EH (cell line): ENCODE results near the gene MMRN1.

Experiments used
- DNase-seq: peaks from one replicate; pipeline ENCODE4 v3.0.0-alpha.2; 2015; ENCODE audit warnings: low read depth

MMRN1 gene

DNA sequence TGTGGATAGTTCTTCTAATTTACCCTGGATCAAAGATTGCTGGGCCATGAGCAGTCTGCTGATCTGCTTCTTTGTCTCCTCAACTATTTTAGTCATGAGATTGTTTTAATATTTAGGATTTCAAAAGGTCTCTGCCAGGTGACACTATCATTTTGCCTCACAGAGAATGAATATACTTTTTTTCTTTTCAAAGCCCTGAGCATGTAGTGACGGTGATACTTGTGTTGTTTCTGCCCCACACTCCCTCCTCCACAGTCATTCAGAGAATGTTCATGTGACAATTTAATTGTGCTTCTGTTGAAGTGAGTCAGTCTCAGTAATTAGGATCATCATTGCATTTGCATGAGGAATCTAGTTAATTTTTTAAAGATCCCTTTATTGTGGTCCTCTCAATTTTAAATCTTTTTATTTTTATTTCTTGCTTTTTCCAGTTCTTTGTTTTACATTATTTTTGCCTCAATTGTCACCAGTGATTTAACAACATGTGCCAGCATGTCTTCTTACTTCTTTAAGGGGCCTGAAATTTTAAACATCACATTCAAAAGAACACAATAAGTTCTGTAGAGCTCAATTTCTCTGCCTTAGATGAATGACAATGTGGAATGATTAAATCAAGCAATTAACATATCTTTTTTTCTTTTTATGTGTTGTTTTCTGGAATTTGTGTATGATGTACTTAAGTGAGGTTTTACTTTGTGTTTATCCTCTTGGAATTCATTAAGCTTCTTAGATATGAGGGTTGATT lies 12.3 kb downstream of the MMRN1 start:
- DNase-seq, result no peak

DNA sequence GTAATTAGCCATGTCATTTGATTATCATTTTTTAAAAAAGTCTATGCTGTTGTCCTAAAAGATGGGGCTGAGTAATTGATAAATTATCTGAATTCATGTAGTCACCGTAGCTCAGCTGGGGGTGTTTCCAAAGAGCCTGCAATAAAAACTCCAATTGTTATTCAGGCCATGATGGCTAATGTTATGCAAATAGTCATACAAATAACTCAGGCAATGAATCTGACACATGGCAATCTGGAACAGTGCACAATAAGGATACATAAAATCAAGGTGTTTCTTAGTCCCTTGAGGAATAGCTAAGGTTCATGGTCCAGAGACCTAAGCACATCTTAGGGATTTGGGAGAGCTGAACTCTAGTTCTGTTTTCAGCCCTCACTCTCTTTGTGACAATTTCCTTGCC lies 15.2 kb downstream of the MMRN1 start:
- no peak for DNase-seq

DNA sequence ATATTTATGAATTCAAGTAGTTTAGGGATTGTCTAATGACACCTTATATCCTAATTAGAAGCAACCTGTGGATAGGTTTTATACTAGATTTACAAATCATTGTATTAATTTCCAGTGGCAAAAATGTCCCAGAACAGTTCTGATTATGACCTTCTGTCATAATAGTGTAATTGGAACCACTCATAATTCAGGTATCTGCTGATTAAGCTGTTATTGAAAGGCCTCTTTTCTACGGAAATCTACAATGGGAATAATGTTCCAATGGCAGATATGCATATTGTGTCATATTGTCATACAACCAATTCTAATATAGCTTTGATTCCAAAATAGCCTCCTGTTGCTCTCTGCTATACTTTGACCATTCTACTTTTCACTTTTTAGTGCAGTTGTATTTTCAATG lies 19.0 kb downstream of the MMRN1 start:
- no peak for DNase-seq

DNA sequence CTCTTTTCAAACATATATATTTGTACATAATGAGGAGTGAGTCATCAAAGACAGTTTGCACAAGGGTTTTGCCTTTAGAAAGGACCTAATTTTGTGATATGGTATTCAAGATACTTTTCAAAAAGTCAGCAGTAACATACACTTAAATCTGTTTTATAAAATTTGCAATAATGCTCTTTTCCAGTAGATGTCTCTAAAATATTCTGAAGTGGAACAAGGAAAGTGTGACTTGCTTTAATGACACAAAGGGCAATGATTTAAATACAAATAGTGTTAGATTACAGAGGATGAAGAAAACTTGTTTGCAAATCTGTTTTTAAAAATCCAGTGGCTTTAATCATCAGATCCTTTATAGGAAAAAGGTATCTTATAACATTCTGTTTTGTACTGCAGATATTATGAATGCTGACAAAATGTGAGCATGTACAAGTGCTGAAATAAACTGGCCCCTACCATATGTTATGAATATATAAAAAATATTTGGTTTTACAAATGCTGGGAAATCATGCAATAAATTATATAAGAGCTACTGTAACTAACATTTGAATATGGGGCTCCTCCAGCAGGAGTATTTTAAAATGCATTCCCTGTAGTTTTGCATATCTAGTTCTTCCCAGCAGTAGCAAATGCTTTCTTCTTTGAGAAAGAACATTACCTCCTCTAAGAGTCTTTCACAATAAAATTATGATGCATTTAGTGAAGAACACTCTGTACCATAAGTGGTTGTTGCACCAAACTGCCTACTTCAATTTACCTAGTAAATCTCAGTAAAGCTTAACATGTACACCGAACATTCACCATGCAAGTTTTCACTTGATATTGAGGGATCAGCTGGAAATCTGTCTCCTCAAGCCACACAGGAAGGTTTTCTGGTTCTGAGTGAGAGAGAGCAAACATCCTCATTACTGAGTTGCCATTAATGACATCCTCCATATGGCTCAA lies 20.2 kb downstream of the MMRN1 start:
- DNase-seq, result no peak

DNA sequence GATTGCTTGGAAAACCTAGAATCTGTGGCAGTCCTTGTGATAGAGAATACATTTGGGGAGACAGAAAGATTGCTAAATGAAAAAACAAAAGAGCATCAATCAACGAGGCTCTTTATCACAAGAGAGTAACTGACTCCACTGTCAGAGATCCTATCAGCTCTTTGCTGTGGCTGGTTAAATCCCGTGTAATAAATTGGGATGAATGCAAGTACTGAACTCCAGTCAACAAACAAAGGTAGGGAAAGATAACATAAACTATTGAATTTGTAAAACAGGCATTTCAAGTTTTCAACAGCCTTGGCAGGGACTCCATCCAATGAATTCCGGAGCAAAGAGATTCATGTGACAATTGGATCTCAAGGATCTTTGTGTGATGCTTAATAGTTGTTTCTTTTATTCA lies 21.3 kb downstream of the MMRN1 start:
- no peak for DNase-seq

DNA sequence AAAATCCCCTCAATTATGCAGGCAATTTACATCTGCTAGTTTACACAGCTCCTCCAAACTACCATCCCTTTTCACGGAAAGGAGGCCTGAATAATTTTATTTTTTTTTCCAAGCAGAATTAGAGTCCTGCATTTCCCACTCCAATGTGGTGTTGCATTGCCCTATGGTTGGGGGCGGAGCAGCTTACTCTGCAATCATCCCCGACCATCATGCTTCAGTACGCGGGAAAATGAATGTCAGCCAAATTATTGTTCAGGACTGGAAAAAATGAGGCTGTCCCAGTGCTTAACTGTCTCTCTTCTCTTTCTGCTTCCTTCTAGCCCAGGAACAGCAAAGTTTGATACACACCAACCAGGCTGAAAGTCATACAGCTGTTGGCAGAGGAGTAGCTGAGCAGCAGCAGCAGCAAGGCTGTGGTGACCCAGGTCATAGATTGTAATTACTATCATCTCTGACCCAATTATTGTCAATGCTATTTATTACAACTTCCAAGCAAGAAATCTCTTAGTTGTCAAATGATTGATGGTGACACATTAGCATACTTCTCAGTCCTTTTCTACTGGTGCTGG lies 28.3 kb downstream of the MMRN1 start:
- DNase-seq, result no peak

DNA sequence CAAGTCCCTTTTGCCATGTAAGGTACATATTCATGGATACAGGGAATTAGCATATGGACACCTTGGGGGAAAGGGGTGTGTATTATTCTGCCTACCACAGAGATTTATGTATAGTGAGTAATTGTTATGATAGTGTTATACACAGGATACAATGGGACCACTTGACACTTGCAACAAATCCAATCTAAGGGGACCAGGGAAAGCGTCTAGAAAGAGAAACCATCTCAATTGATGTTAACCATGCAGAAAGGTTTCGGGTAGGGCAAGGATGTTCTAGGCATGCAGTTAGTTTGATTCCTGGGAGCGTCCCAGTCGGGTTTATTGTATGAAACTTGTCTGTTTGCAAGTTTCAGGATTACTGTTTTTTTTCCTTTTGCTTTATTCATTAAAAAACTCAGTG lies 34.2 kb downstream of the MMRN1 start:
- no peak for DNase-seq

DNA sequence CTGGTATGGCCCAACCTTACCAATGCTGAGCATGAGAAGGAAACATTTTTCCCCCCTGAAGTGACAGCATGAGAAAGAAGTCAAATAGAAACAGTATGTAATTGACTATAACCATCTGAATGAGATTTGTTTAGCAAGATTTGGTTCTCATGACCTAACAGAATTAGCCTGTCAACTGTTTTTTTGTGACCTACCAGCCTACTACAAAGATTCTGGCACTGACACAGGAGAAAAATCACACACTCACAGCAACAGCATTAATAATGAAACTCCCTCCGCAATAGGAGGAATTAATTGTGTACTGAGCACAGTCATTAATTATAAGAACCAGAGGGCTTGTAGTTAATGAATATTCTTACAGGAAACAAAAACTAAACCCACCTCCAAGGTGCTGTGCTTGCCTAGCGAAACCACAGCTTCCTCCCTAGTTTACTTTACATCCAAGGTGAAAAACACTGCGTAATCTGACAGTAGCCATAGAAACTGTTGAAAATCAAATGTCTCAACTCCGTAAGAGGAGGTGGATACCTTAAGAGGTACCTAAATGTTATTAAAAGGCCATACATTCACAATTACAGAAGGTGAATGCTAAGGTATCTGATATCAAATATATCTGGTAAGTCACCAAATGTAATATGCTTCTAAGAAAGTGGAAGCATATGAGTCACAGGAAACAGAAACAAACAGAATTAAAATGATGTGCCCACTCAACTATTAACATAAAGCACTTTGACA lies 34.9 kb downstream of the MMRN1 start:
- no peak for DNase-seq

DNA sequence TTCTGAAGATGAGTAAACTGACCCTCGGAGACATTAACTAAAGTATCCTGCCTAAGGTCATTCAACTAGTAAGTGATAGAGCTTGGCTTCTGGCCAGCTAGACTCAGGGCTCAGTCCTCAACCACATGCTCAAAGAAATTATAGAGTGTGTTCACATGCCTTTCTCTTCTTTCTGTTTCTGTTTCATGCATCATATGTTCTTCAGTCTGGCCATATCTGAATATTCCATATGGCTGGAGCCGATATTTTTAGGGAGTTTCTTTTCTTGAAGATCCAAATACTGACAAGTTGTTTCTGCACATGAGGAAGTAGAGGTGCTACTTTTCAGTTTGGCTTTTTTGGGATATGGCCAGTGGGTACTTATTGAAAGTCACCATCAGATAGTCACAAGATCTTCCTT lies 44.9 kb downstream of the MMRN1 start:
- DNase-seq, result no peak

DNA sequence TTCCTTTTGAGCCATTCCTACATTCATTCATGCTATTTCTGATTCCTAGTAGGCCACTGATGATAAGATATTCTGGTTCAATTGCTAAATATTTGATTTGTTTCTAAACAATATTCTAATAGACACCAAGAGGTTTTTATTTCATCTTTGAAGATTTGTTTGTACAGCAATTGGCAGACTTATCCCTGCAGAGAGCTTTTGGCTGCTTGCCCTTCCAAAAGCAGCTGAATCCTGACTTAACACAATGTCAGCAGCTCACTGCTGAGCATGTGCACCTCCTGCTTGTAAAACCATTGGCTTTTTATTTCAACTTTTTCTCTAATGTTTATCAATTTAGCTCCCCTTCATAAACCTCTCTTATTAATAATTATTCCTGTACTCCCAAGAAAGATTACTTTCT lies 45.3 kb downstream of the MMRN1 start:
- DNase-seq, result no peak

DNA sequence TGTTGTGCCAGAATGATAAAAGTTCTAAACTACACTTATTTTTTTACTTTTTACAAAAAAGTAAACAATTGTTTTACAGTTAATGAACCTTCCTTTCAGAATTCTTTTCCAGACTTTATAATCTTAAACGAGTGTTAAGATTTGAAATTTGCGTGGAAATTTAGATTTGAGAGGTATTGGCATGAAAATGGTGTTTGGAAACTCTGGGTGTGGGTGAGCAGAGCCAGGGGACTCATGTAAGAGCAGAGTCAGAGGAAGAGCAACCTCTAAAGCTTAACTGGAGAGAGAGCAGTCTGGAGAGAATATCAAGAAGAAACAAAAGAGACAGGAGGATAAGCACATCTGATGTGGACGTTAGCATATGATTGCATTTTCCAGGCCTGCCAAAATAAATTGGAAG lies 48.2 kb downstream of the MMRN1 start:
- no peak for DNase-seq

DNA sequence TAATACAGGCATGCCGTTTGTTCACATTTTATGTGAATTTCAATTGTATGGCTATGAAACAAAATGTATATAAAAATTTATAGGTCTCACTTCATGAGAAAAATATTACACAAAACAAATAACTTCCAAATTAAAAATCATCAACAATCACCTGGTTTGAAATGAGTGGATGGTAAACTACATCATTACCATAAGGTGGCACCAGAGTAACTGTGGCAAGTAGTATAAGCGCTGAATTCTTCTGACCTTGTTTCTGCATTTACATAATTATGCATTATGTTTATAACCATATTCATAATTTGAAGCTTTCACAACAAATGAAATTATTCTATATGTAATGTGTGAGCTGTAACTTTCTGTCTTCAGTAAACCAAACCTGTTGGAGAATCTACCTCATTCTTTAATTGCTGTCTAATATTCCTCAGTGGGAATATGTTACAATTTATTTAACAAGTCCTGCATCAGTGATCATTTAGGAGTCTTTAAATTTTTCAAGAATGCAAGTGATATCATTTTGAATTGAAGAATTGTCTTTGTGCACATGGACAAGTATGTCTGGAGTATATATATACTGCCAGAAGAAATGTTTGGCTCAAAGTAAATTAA lies 55.2 kb downstream of the MMRN1 start:
- DNase-seq, result no peak

DNA sequence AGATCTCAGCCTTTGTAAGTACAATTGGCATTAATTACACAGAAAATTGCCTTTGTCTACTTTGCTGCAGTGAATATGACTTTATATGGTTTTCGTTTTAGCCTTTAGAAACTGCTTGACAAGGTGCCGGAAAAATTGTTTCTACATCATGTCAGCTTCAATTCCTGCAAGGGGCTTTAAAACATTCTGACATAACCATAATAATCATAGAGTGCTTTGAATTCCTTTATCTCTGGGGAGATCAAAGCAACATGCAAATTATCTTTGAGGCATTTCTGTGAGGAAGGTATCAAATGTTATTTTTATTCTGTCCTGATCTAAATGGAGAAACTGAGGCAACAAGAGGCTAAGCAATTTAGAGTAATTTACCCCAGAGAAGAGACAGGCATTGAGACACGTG lies 57.8 kb downstream of the MMRN1 start:
- DNase-seq, result no peak

DNA sequence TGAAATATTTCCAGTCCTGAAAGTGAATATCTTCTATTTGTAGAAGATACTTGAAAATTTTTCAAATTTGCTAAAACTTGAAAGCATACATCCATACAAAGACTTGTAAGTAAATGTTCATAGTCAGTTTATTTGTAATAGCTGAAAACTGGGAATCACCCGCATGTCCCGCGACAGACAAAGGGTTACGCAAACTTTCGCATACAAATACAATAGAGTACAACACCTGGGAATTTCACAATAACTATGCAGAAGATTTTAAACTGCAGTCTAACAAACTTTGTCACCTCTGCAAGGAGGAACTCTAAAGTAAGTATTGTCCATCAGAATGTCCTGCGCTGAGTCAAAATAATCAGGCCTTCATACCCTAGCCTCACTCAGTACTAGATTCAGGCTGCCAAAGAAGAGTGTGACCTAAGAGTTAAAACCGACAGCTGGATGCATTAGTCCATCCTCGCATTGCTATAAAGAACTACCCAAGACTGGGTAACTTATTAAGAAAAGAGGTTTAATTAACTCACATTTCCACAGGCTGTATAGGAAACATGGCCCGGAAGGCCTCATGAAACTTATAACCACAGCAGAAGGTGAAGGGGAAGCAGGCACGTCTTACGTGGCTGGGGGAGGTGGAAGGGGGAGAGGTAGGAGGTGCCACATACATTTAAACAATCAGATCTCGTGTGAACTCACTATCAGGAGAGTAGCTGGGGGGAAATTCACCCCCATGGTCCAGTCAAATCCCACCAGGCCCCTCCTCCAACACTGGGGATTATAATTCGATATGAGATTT lies 60.4 kb downstream of the MMRN1 start:
- DNase-seq, result no peak

DNA sequence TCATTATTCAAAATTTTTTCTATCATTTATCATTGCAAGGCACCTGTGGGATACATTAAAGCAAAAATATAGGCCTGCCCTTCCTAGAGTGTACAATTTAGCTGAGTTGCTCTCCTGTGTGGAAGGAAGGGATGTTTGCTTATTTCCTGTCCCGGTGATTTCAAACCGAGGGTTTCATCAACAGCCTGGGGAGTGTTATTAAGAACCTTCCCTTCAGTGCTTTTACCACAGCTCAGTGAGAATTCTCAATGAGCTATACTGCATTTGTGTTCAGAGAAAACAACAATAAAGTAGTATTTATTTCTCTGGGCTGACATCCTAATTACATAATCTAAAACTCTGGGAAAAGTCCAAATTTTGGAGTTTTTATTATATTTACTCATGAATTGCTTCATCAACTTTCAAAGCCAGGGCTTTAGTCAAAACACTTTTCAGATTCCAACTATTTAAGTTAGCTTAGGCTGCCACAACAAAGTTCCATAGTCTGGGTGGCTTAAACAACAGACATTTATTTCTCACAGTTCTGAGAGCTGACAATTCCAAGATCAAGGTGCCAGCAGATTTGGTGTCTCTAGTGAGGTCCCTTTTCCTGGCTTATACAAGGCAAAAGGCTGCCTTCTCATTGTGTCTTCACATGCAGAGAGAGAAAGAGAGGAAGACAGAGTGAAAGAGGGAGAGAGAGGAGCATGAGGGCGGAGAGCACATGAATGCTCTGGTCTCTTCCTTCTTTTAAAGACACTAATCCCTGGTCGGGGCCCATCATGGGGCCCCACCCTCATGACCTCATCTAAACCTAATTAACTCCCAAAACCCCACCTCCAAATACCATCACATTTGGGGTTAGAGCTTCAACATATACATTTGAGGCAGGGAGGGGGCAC lies 62.6 kb downstream of the MMRN1 start:
- no peak for DNase-seq

DNA sequence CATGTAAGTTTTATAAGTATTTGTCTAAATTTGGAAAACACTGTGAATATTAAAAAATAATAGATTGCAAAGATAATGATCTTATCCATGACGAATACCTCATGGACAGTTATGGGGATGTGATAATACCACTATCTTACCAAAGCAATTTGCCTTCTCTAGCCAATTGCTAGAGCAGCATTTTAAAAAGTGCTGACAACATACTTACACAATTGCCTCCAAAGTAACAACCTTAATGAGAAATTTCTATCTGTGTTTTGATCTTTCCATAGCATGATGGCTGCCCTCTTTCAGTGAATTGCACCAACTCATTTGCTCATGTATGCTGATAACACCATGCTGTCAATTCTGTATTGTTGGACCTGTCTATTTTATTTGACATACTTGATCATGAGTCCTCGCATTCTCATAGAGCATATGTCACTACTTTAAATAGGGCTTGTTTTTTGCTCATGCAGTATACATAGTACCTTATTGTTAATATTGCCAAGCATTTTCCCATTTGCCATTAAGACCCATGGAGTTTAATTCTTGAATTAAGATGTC lies 87.2 kb downstream of the MMRN1 start:
- no peak for DNase-seq

DNA sequence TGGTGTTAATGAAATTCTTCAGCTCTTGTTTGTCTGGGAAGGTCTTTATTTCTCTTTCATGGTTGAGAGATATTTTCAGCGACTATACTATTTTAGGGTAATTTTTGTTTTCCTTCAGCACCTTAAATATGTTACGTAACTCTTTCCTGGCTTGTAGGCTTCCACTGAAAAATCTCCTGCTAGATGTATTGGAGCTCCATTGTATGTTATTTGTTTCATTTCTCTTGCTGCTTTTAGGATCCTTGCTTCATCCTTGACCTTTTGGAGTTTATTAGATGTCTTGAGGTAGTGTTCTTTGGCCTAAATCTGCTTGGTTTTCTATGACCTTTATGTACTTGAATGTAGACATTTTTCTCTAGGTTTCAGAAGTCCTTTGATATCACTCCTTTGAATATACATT lies 93.6 kb downstream of the MMRN1 start:
- DNase-seq, result no peak

DNA sequence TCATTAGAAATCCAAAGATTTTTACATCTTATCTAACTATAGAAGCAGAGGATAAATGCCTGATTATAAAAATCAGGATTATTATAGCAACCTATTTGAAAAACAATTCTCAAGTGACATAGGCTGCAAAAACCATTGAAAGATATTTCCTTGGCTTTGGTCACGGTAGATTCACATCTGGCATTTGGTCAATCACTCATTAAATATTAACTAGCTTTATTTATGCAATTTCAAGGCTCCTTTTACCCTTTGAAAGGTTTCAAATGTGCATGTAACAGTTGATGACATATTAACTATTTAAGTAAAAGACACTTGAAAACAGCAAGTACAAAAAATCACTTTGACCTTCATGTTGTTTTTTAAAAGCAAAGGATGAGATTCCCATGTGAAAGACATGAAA lies 98.1 kb downstream of the MMRN1 start:
- no peak for DNase-seq

DNA sequence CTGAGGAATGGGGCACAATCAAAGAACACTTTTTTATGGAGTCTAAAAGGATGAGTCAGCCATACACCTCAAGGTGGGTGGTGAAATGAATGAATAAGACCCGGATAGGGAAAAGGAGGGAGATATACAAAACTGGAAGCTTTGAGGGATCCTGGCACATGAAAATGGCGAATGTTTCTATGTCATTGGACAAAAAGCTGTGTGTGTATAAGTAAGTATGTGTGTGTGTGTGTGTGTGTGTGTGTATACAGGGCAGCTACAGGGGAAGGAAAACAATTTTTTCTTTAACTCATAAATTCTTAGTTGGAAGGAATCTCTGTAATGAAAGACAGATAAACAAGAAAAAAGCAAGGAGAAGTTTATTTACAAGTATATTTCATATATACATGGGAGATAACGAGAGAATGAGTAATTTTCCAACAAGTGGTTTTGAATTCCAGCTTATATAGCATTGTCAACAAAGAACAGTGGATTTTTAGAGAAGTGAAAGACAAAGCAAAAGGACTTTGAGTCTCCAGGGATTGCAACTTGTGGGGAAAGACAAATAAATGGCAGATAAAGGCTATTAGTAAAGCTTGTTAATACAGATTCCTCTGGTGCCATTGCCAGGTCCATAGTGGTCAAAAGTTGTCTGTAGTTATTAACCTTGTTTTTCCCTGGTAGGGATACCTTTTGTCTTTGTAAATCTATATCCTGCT lies 99.7 kb downstream of the MMRN1 start:
- DNase-seq, result no peak
